GM18508 (cell line): ENCODE results near the gene GBGT1.

Experiments
- ATAC-seq: cut with Tn5 transposase; IDR thresholded peaks from one replicate; pipeline ENCODE4 v1.9.1; 2021; ENCODE audit warnings: moderate number of reproducible peaks; ENCODE audit not compliant: insufficient read depth, unreplicated experiment

GBGT1 gene

GRCh38 chr9:133144904-133145851 is 18.5 kb downstream of the GBGT1 start:
- no peak for ATAC-seq

- no peak for ATAC-seq
These were observed 19.4 kb downstream of the GBGT1 start for GRCh38 chr9:133144142-133144903.

GRCh38 chr9:133143639-133144141 is 20.0 kb downstream of the GBGT1 start:
- ATAC-seq: no peak

GRCh38 chr9:133142684-133143622 is 20.8 kb downstream of the GBGT1 start:
- no peak for ATAC-seq

GRCh38 chr9:133141833-133142595 is 21.7 kb downstream of the GBGT1 start:
- no peak for ATAC-seq

GRCh38 chr9:133140606-133141005 is 23.1 kb downstream of the GBGT1 start:
- no peak for ATAC-seq

GRCh38 chr9:133140174-133140505 is 23.6 kb downstream of the GBGT1 start:
- ATAC-seq: no peak

GRCh38 chr9:133139246-133140173 is 24.2 kb downstream of the GBGT1 start:
- no peak for ATAC-seq

GRCh38 chr9:133137451-133138231 is 26.1 kb downstream of the GBGT1 start:
- no peak for ATAC-seq

- no peak for ATAC-seq
These were observed 28.5 kb downstream of the GBGT1 start for GRCh38 chr9:133135146-133135745.

- ATAC-seq: no peak
These were observed 29.1 kb downstream of the GBGT1 start for GRCh38 chr9:133134388-133135145.

GRCh38 chr9:133133681-133134387 is 29.9 kb downstream of the GBGT1 start:
- ATAC-seq: peak; percentile 75

GRCh38 chr9:133132174-133132573 is 31.5 kb downstream of the GBGT1 start:
- ATAC-seq: no peak

GRCh38 chr9:133131506-133131905 is 32.2 kb downstream of the GBGT1 start:
- ATAC-seq: no peak

- no peak for ATAC-seq
These were observed 32.9 kb downstream of the GBGT1 start for GRCh38 chr9:133130685-133131244.
